ENCODE measurements around the gene PTPRCAP. TPM values are rescaled to one million over a fixed set of nuclear protein-coding genes. Genes with fewer than 3 reads are reported as not detected.

Gene PTPRCAP
- polyA plus RNA-seq, 3 donors = 2.1 to 14.3 (median 2.8) TPM

DNA sequence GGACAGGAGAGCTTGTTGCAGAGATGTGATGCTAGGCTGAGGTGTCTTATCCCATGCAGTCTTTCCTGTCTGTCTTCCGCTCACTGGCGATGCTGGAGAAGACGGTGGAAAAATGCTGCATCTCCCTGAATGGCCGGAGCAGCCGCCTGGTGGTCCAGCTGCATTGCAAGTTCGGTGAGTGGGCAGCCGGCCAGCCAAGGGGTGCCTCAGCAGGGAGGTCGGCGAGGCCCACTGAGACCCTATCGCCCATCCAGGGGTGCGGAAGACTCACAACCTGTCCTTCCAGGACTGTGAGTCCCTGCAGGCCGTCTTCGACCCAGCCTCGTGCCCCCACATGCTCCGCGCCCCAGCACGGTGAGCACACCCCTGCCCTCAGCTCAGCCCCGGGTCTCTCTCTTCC lies 44.0 kb downstream of the PTPRCAP start:
- no peak overlapping the region for H3K4me2 ChIP-seq (replicated peaks; ENCODE audit: extremely low read depth, low read length, poor library complexity, severe bottlenecking)
- no peak overlapping the region for H3K27ac ChIP-seq (ENCODE audit: low read depth in 1 of 2, low read length in 2 of 2)
- no peaks in the 10 kb centered on the region for H3K9me3 ChIP-seq (replicated peaks in 1 of 2; ENCODE audit: control insufficient read depth in 1 of 2, insufficient read depth in 1 of 2, low read length in 2 of 2)
- Mint-ChIP-seq H3K9me3 (no peaks in the 10 kb centered on the region), H3K4me3 (no peak overlapping the region), H3K27ac (no peak overlapping the region), H3K4me1 (peaks cover 46% of the 10 kb centered on the region), H3K27me3 (ENCODE audit: low read depth in 3 of 3) (peaks cover 0 to 6% (median 1%) of the 10 kb centered on the region in 3 donors), H3K36me3 (peaks cover 26 to 27% of the 10 kb centered on the region in 2 donors)
- H3K27me3 ChIP-seq (ENCODE audit: control insufficient read depth in 2 of 2, insufficient read depth in 2 of 2, low read length in 2 of 2) = no peaks in the 10 kb centered on the region
- 92% methylated on average over 18 of the region's 18 CpGs for WGBS (ENCODE audit: insufficient coverage)
- intact Hi-C loops (cut with micrococcal nuclease) = loop anchor here in 1 of 2 donors (5.0 to 10.0 kb wide), 2 partner anchors 34 to 549 kb away; partner anchors contain the start of genes RCE1 and RPS6KB2
- H3K36me3 ChIP-seq (replicated peaks in 1 of 2; ENCODE audit: control insufficient read depth in 1 of 2, insufficient read depth in 2 of 2, low read length in 2 of 2) = peaks cover 21 to 36% of the 10 kb centered on the region in 2 donors
- TF ChIP-seq CTCF (IDR thresholded peaks at IDR 0.05) = no peak
- H3K4me3 ChIP-seq (replicated peaks in 1 of 3; ENCODE audit: low read depth in 2 of 3, low read length in 3 of 3) = no peak overlapping the region
- H3K79me2 ChIP-seq (ENCODE audit: insufficient read depth, low read length) = peaks cover 51% of the 10 kb centered on the region
- no peak overlapping the region for H2AFZ ChIP-seq (ENCODE audit: insufficient read depth, low read depth, low read length, poor library complexity, severe bottlenecking)
- DNase-seq = no peak
- H3K4me1 ChIP-seq (ENCODE audit: control insufficient read depth in 1 of 2, insufficient read depth in 2 of 2, low read length in 2 of 2) = peaks cover 26 to 42% of the 10 kb centered on the region in 2 donors
- peaks cover 52% of the 10 kb centered on the region for H4K20me1 ChIP-seq (ENCODE audit: insufficient read depth, low read length)
- no peak overlapping the region for H3K9ac ChIP-seq (ENCODE audit: insufficient read depth, low read length, poor library complexity, severe bottlenecking)

- peak overlapping the region; percentile 82 to 92 (median 85) for H3K4me3 ChIP-seq (replicated peaks in 1 of 3; ENCODE audit: low read depth in 2 of 3, low read length in 3 of 3)
- H3K4me2 ChIP-seq (replicated peaks; ENCODE audit: extremely low read depth, low read length, poor library complexity, severe bottlenecking) = peak overlapping the region; percentile 86
- peaks cover 40% of the 10 kb centered on the region for H4K20me1 ChIP-seq (ENCODE audit: insufficient read depth, low read length)
- peaks cover 0 to 1% (median 0%) of the 10 kb centered on the region in 7 donors for H3K9me3 Mint-ChIP-seq
- 15% methylated on average over 25 of the region's 31 CpGs for WGBS (ENCODE audit: insufficient coverage)
- H3K4me1 Mint-ChIP-seq = peaks cover 38% of the 10 kb centered on the region
- peaks cover 0 to 8% (median 1%) of the 10 kb centered on the region in 3 donors for H3K27me3 Mint-ChIP-seq (ENCODE audit: low read depth in 3 of 3)
- peak overlapping the region; percentile 10 to 89 for H3K27ac ChIP-seq (ENCODE audit: low read depth in 1 of 2, low read length in 2 of 2)
- H3K36me3 Mint-ChIP-seq = peaks cover 14 to 15% of the 10 kb centered on the region in 2 donors
- no peak for TF ChIP-seq CTCF (IDR thresholded peaks at IDR 0.05)
- peaks cover 39% of the 10 kb centered on the region for H3K79me2 ChIP-seq (ENCODE audit: insufficient read depth, low read length)
- peaks cover 19 to 35% of the 10 kb centered on the region in 2 donors for H3K4me1 ChIP-seq (ENCODE audit: control insufficient read depth in 1 of 2, insufficient read depth in 2 of 2, low read length in 2 of 2)
- intact Hi-C loops (cut with micrococcal nuclease) = loop anchor here in 1 of 2 donors (5.0 to 10.0 kb wide), 2 partner anchors 35 to 547 kb away; partner anchors contain the start of genes RCE1 and RPS6KB2
- H3K36me3 ChIP-seq (replicated peaks in 1 of 2; ENCODE audit: control insufficient read depth in 1 of 2, insufficient read depth in 2 of 2, low read length in 2 of 2) = peaks cover 9 to 24% of the 10 kb centered on the region in 2 donors
- H3K27ac Mint-ChIP-seq = peak overlapping the region in 6 of 7 donors; percentile 1 to 88 (median 78)
- H2AFZ ChIP-seq (ENCODE audit: insufficient read depth, low read depth, low read length, poor library complexity, severe bottlenecking) = peak overlapping the region; percentile 96
- H3K9me3 ChIP-seq (replicated peaks in 1 of 2; ENCODE audit: control insufficient read depth in 1 of 2, insufficient read depth in 1 of 2, low read length in 2 of 2) = no peaks in the 10 kb centered on the region
- peak overlapping the region; percentile 91 to 98 for H3K4me3 Mint-ChIP-seq
- H3K27me3 ChIP-seq (ENCODE audit: control insufficient read depth in 2 of 2, insufficient read depth in 2 of 2, low read length in 2 of 2) = no peaks in the 10 kb centered on the region
- no peak for DNase-seq
- peak overlapping the region; percentile 80 for H3K9ac ChIP-seq (ENCODE audit: insufficient read depth, low read length, poor library complexity, severe bottlenecking)
Observed at GRCh38 chr11:67392183-67392715, 45.2 kb downstream of the PTPRCAP start.
